Adrenal gland (tissue), 12 donors: ENCODE measurements around the gene HMCN2. TPM values are rescaled to one million over a fixed set of nuclear protein-coding genes. Genes with fewer than 3 reads are reported as not detected.

Experiments used
- DNase-seq, 7 donors: peaks; one replicate each; pipeline ENCODE4 v3.0.0-alpha.2; 2019 to 2020
- H3K27ac ChIP-seq, 5 donors: fragments of 200-600 bp; sonication (generic) in 4 of 5; 1 replicate in 3 of 5; 2 replicates in 2 of 5; pipeline versions ENCODE4 v1.5.1 to v1.8.0; 2016 to 2020; ENCODE audit warnings: mild to moderate bottlenecking in 1 of 5
- H3K27me3 ChIP-seq: fragments of 200-600 bp; 2 replicates; pipeline ENCODE4 v1.8.0; 2021
- H3K36me3 ChIP-seq, 2 donors: fragments of 200-600 bp; replicated peaks in 1 of 2; 1 replicate in 1 of 2; 2 replicates in 1 of 2; pipeline versions ENCODE4 v1.5.1 to v1.8.0; 2018 to 2022
- H3K4me1 ChIP-seq, 2 donors: fragments of 200-600 bp; replicated peaks in 1 of 2; 1 replicate in 1 of 2; 2 replicates in 1 of 2; pipeline versions ENCODE4 v1.5.1 to v1.8.0; 2018 to 2021
- H3K4me3 ChIP-seq, 4 donors: fragments of 200-600 bp; sonication (generic) in 3 of 4; one replicate each; pipeline ENCODE4 v1.5.1; 2016 to 2018
- H3K9me3 ChIP-seq, 3 donors: fragments of 200-600 bp; sonication (generic) in 1 of 3; replicated peaks in 1 of 3; 1 replicate in 2 of 3; 2 replicates in 1 of 3; pipeline versions ENCODE4 v1.5.1 to v1.8.0; 2016 to 2021
- POLR2A ChIP-seq, 2 donors: fragments of 450-650 bp; IDR thresholded peaks; one replicate each; pipeline ENCODE4 v1.6.1; 2017; ENCODE audit warnings: antibody characterized with exemption in 2 of 2, mild to moderate bottlenecking in 2 of 2, moderate library complexity in 1 of 2
- WGBS, 4 donors: extraction: QIAGEN DNeasy Blood & Tissue Kit in 2 of 4; methylation state at CpG; one replicate each; pipeline versions ENCODE4 v1.1.5 to v1.1.7; 2013 to 2017; 5-methylcytosine and 5-hydroxymethylcytosine counted together
- intact Hi-C, 2 donors: fragments of 100-400 bp; cut with DNase I; formaldehyde crosslinking; loops; one replicate each; pipeline versions ENCODE4 v1.14.1 to v1.15.0; 2022 to 2023
- polyA plus RNA-seq, 3 donors: library from polyadenylated mRNA; stranded (reverse); fragments of 200-250 nt in 2 of 3; fragments of 350-450 nt in 1 of 3; fragmentation: Illumina TruSeq in 1 of 3; extraction: RNeasy Lipid Tissue Mini Kit (QIAGEN cat#74804) in 1 of 3; gene quantifications; one replicate each; pipeline ENCODE4 v1.2.3, GENCODE V29; 2013 to 2014
- total RNA-seq, 9 donors: library from RNA; depleted of rRNA in 4 of 9; stranded (reverse); fragments of >200 nt in 4 of 9; fragments of 120-200 nt in 1 of 9; fragmentation: NEBNext Ultra II Directional in 1 of 9; extraction: Animal tissue kit (Norgen Biotek cat#: 25700) in 1 of 9; gene quantifications; one replicate each; pipeline versions ENCODE4 v1.1.0 to v1.2.4, GENCODE V29; 2013 to 2023
- TF ChIP-seq, protein P1 (sequence below), 6 experiments: fragments of 450-650 bp in 4 of 6; fragments of 200-600 bp in 2 of 6; sonication (generic) in 1 of 6; IDR thresholded peaks; 1 replicate in 5 of 6; 2 replicates in 1 of 6; pipeline versions ENCODE4 v1.5.1 to v1.8.0; 2016 to 2021; ENCODE audit warnings: antibody characterized with exemption in 6 of 6, mild to moderate bottlenecking in 2 of 6, moderate library complexity in 1 of 6
- donor health status: healthy with polysubstance abuse.
- donor health status: Bipolar disorder and iron deficiency.
- donor health status: DM: yes; HTN: yes; CAD: no.
- donor health status: DM: no; HTN: no; CAD: no.
- donor health status: DM: no; HTN: no; CAD: no.
- donor health status: DM: yes; HTN: yes; CAD: no.

HMCN2 gene
- total and polyA plus RNA-seq, 12 donors = 0.05 to 25.8 (median 0.42) TPM; not detected in 1

DNA sequence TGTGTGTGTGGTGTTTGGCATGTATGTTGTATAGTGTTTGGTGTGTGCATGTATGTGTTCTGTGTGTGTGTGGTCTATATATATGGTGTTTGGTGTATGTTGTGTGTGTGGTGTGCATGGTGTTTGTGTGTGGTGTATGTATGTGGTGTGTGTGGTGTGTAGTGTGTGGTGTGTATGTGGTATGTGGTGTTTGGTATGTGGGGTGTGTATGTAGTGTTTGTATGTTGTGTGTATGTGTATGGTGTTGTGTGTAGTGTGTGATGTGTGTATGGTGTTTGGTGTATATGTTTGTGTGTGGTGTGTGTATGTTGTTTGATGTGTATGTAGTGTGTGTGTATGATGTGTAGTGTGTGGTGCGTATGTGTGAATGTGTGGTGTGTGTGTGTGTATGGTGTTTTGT lies 78.8 kb downstream of the HMCN2 start:
- no peaks in the 10 kb centered on the region for H3K27me3 ChIP-seq
- intact Hi-C loops = loop anchor here in 1 of 2 donors (5.0 kb wide), 1 partner anchor 97 kb away; no protein-coding TSS in a partner anchor
- no peak overlapping the region for H3K27ac ChIP-seq
- 75 to 86% (median 76%) methylated on average over 1 of the region's 1 CpG for WGBS, 4 donors
- TF ChIP-seq, protein P1, sequence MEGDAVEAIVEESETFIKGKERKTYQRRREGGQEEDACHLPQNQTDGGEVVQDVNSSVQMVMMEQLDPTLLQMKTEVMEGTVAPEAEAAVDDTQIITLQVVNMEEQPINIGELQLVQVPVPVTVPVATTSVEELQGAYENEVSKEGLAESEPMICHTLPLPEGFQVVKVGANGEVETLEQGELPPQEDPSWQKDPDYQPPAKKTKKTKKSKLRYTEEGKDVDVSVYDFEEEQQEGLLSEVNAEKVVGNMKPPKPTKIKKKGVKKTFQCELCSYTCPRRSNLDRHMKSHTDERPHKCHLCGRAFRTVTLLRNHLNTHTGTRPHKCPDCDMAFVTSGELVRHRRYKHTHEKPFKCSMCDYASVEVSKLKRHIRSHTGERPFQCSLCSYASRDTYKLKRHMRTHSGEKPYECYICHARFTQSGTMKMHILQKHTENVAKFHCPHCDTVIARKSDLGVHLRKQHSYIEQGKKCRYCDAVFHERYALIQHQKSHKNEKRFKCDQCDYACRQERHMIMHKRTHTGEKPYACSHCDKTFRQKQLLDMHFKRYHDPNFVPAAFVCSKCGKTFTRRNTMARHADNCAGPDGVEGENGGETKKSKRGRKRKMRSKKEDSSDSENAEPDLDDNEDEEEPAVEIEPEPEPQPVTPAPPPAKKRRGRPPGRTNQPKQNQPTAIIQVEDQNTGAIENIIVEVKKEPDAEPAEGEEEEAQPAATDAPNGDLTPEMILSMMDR (IDR thresholded peaks at IDR 0.05) = no peak
- no peak for TF ChIP-seq POLR2A (IDR thresholded peaks at IDR 0.05)
- no peaks in the 10 kb centered on the region for H3K36me3 ChIP-seq
- no peak for DNase-seq
- H3K4me3 ChIP-seq = no peak overlapping the region
- no peaks in the 10 kb centered on the region for H3K4me1 ChIP-seq
- H3K9me3 ChIP-seq = no peaks in the 10 kb centered on the region

DNA sequence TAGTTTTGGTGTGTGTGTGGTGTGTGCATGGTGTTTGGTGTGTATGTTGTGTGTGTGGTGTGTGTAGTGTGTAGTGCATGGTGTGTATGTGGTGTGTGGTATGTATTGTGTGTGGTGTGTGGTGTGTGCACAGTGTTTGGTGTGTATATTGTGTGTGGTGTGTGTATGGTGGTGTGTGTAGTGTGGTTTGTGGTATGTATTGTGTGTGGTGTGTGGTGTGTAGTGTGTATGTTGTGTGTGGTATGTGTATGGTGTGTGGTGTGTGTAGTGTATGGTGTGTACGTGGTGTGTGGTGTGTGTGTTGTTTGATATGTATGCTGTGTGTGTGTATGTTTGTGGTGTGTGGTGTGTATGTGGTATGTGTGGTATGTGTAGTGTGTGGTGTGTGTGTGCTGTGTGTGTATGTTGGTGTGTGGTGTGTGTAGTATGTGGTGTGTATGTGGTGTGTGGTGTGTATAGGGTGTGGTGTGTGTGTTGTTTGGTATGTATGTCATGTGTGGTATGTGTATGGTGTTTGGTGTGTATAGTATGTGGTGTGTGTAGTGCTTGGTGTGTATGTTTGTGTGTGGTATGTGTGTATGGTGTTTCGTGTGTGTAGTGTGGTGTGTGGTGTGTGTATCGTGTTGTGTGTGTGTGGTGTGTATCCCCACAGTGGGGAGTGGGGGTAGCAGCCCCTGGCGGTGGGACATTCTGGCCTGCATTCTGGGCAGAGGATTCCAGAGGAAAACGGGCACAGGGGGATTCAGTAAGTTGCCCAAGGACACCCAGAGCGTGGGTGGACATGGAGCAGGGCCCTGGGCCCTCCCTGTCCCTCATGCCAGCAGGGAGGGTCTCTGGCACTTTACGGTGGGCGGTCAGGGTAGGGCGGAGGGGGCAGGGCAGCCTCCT lies 79.7 kb downstream of the HMCN2 start:
- Histone ChIP-seq H3K36me3 (no peaks in the 10 kb centered on the region), H3K27me3 (no peaks in the 10 kb centered on the region), H3K4me1 (no peaks in the 10 kb centered on the region), H3K27ac (no peak overlapping the region), H3K9me3 (no peaks in the 10 kb centered on the region), H3K4me3 (no peak overlapping the region)
- intact Hi-C loops = loop anchor here in 1 of 2 donors (5.0 kb wide), 1 partner anchor 243 kb away; no protein-coding TSS in a partner anchor
- DNase-seq = no peak
- TF ChIP-seq, protein P1 (IDR thresholded peaks at IDR 0.05) = no peak
- TF ChIP-seq POLR2A (IDR thresholded peaks at IDR 0.05) = no peak
- WGBS, 4 donors = 61 to 70% (median 68%) methylated on average over 9 of the region's 9 CpGs

DNA sequence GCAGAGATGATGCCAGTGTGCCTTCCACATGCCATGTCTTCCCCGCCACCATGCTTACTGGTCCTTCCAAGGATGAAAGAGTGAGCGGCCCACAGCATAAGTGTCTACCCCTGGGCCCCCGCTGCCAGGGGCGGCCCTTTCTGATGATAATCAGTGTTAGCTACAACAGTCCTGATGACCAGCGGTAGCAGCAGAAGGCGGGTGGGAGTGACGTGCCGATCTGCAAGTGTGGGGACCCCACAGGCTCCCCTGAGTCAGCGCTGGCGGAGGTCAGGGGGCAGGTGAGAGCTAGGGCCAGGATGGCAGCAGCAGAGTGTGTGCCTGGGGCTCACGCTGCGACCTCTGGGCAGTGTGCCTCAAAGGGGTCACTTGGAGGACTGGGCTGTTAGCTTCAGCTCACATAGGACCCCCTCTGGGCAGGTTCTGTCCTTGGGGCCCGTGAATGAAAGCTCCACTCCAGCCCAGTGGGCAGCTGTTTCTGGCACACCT lies 80.4 kb downstream of the HMCN2 start:
- DNase-seq = no peak
- intact Hi-C loops = loop anchor here in 1 of 2 donors (5.0 kb wide), 1 partner anchor 244 kb away; no protein-coding TSS in a partner anchor
- H3K27me3 ChIP-seq = no peaks in the 10 kb centered on the region
- no peak for TF ChIP-seq POLR2A (IDR thresholded peaks at IDR 0.05)
- TF ChIP-seq, protein P1 (IDR thresholded peaks at IDR 0.05) = no peak
- 74 to 100% (median 79%) methylated on average over 1 to 13 of the region's 13 CpGs for WGBS, 4 donors
- H3K36me3 ChIP-seq = no peaks in the 10 kb centered on the region
- H3K9me3 ChIP-seq = no peaks in the 10 kb centered on the region
- H3K27ac ChIP-seq = no peak overlapping the region
- no peaks in the 10 kb centered on the region for H3K4me1 ChIP-seq
- H3K4me3 ChIP-seq = no peak overlapping the region

DNA sequence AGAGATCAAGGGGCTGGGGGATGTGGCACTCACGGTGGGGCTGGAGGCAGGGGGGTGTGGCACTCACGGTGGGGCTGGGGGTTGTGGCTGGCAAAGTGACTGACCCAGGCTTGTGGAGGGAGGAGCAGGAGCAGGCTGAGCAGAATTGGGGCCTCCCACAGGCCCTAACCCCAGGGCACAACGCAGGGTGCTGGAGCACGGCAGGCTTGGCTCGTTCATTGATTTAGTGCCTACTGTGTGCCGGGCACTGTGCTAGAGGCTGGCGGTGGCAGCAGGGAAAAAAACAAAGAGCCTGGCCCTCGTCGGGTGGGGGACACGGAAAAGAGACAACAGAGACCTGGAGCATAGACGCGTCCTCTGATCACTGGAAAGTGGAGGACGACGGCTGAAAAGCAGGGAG lies 80.9 kb downstream of the HMCN2 start:
- intact Hi-C loops = loop anchor here in 1 of 2 donors (5.0 kb wide), 1 partner anchor 244 kb away; no protein-coding TSS in a partner anchor

More for the DNA sequence above, 80.9 kb downstream of the HMCN2 start:
- Histone ChIP-seq H3K36me3 (no peaks in the 10 kb centered on the region), H3K4me1 (no peaks in the 10 kb centered on the region), H3K27me3 (no peaks in the 10 kb centered on the region), H3K27ac (no peak overlapping the region), H3K4me3 (no peak overlapping the region), H3K9me3 (no peaks in the 10 kb centered on the region)
- 78 to 83% (median 81%) methylated on average over 12 to 14 of the region's 14 CpGs for WGBS, 4 donors
- TF ChIP-seq POLR2A (IDR thresholded peaks at IDR 0.05) = no peak
- TF ChIP-seq, protein P1 (IDR thresholded peaks at IDR 0.05) = no peak
- no peak for DNase-seq
